Sigmoid colon (tissue), 4 donors: ENCODE measurements around the gene GALT.

ENCODE experiments used
- POLR2A ChIP-seq, 2 donors: fragments of 450-650 bp; IDR thresholded peaks; one replicate each; pipeline ENCODE4 v1.6.1; 2016; ENCODE audit warnings: antibody characterized with exemption in 2 of 2, mild to moderate bottlenecking in 2 of 2, moderate library complexity in 2 of 2
- POLR2AphosphoS5 ChIP-seq, 4 donors: sonication (generic); formaldehyde crosslinking; IDR thresholded peaks; one replicate each; pipeline ENCODE4 v1.6.1; 2017; ENCODE audit warnings: antibody characterized with exemption in 4 of 4
- TF ChIP-seq, protein P1 (sequence below), 4 experiments: fragments of 450-650 bp in 3 of 4; fragments of 200-600 bp in 1 of 4; IDR thresholded peaks; one replicate each; pipeline ENCODE4 v1.5.1; 2016 to 2019; ENCODE audit warnings: antibody characterized with exemption in 4 of 4, mild to moderate bottlenecking in 3 of 4, moderate library complexity in 2 of 4

DNA sequence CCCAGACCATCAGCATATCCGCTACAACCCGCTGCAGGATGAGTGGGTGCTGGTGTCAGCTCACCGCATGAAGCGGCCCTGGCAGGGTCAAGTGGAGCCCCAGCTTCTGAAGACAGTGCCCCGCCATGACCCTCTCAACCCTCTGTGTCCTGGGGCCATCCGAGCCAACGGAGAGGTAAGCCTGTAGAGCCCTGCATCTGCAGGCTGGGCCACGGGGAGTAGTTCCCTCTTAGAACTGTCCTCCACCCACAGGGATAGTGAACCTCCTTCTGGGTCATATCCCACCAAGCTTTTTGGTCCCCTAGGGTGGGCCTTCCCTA lies 569 bp downstream of the GALT start:
- TF ChIP-seq, protein P1, sequence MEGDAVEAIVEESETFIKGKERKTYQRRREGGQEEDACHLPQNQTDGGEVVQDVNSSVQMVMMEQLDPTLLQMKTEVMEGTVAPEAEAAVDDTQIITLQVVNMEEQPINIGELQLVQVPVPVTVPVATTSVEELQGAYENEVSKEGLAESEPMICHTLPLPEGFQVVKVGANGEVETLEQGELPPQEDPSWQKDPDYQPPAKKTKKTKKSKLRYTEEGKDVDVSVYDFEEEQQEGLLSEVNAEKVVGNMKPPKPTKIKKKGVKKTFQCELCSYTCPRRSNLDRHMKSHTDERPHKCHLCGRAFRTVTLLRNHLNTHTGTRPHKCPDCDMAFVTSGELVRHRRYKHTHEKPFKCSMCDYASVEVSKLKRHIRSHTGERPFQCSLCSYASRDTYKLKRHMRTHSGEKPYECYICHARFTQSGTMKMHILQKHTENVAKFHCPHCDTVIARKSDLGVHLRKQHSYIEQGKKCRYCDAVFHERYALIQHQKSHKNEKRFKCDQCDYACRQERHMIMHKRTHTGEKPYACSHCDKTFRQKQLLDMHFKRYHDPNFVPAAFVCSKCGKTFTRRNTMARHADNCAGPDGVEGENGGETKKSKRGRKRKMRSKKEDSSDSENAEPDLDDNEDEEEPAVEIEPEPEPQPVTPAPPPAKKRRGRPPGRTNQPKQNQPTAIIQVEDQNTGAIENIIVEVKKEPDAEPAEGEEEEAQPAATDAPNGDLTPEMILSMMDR (IDR thresholded peaks at IDR 0.05): no peak
- TF ChIP-seq POLR2A (IDR thresholded peaks at IDR 0.05) (no peak), POLR2AphosphoS5 (IDR thresholded peaks at IDR 0.05) (no peak)
